HuH-7.5 (cell line): ENCODE results near the gene FAM185A.
"Not testable (repeated sequence)": the region's sequence is repeated elsewhere in the genome, so short reads cannot be mapped to it uniquely, and the experiment has no call there.

Experiments used
- DNase-seq: peaks from one replicate; pipeline ENCODE4 v3.0.0; 2011; ENCODE audit warnings: low spot score

FAM185A gene

GRCh38 chr7:102832674-102833073 is 83.9 kb downstream of the FAM185A start:
- DNase-seq = no peak

- DNase-seq = no peak
Observed at GRCh38 chr7:102833343-102833742, 84.5 kb downstream of the FAM185A start.

GRCh38 chr7:102834466-102834865 is 85.7 kb downstream of the FAM185A start:
- DNase-seq = no peak

GRCh38 chr7:102834999-102835398 is 86.2 kb downstream of the FAM185A start:
- DNase-seq = no peak

GRCh38 chr7:102836191-102836919 is 87.6 kb downstream of the FAM185A start:
- DNase-seq = no peak

GRCh38 chr7:102836977-102837376 is 88.2 kb downstream of the FAM185A start:
- no peak for DNase-seq

- no peak for DNase-seq
Observed at GRCh38 chr7:102837802-102838201, 89.0 kb downstream of the FAM185A start.

- not testable (repeated sequence) for DNase-seq
Observed at GRCh38 chr7:102838572-102839101, 89.8 kb downstream of the FAM185A start.

- DNase-seq = no peak
Observed at GRCh38 chr7:102840404-102840803, 91.6 kb downstream of the FAM185A start.

- no peak for DNase-seq
Observed at GRCh38 chr7:102841290-102841689, 92.5 kb downstream of the FAM185A start.

- DNase-seq = no peak
Observed at GRCh38 chr7:102842284-102842683, 93.5 kb downstream of the FAM185A start.

GRCh38 chr7:102843850-102844249 is 95.1 kb downstream of the FAM185A start:
- DNase-seq = no peak

- no peak for DNase-seq
Observed at GRCh38 chr7:102845346-102845745, 96.5 kb downstream of the FAM185A start.

GRCh38 chr7:102849079-102849478 is 100.3 kb downstream of the FAM185A start:
- no peak for DNase-seq

GRCh38 chr7:102849538-102849937 is 100.7 kb downstream of the FAM185A start:
- DNase-seq = no peak

GRCh38 chr7:102856036-102856435 is 107.2 kb downstream of the FAM185A start:
- DNase-seq = no peak
